Pericardium fibroblast (primary cell): ENCODE results near the gene TPRG1L. TPM values are rescaled to one million over a fixed set of nuclear protein-coding genes. Genes with fewer than 3 reads are reported as not detected.

ENCODE experiments used
- total RNA-seq: library from RNA; depleted of rRNA; stranded (reverse); fragments of >200 nt; gene quantifications from 2 replicates; pipeline ENCODE4 v1.2.3, GENCODE V29; 2015

TPRG1L gene
- total RNA-seq = 20.7 and 32.7 TPM in 2 replicates

GRCh38 chr1:3624200-3625136, at the start of gene TPRG1L:
Gene TPRG1L (plus strand): TSS chr1:3625015. CDS start chr1:3625073, 58 bp downstream.

GRCh38 chr1:3611170-3612019, 13.4 kb upstream of the TPRG1L start, which contains the start of gene MEGF6:
Gene MEGF6 (minus strand): TSS chr1:3611508. CDS start chr1:3611268, 240 bp downstream.

GRCh38 chr1:3649342-3650247, 24.8 kb downstream of the TPRG1L start, which contains the start of gene WRAP73:
Gene WRAP73 (minus strand): TSS chr1:3650103. CDS start chr1:3649999, 104 bp downstream.

GRCh38 chr1:3651930-3652547, 27.2 kb downstream of the TPRG1L start, which contains the start of gene TP73:
Gene TP73 (plus strand): TSS chr1:3652516. CDS start chr1:3682366, 29,850 bp downstream.

Other genes starting within 250 kb of the TPRG1L start
- gene ARHGEF16, start 170.3 kb upstream of the TPRG1L start, total RNA-seq = 0.23 TPM in 1 of 2 replicates, not detected in the other
- 3.0 and 35.6 TPM in 2 replicates for gene MEGF6, start 13.5 kb upstream of the TPRG1L start, total RNA-seq
- gene WRAP73, start 25.1 kb downstream of the TPRG1L start, total RNA-seq = 8.2 and 17.3 TPM in 2 replicates
- not detected in 2 replicates for gene TP73, start 27.5 kb downstream of the TPRG1L start, total RNA-seq
- gene CCDC27, start 127.4 kb downstream of the TPRG1L start, total RNA-seq = not detected in 2 replicates
- 10.3 TPM in 1 of 2 replicates, not detected in the other for gene SMIM1, start 147.7 kb downstream of the TPRG1L start, total RNA-seq
- gene LRRC47, start 171.5 kb downstream of the TPRG1L start, total RNA-seq = 31.7 and 33.8 TPM in 2 replicates
- 26.7 and 32.4 TPM in 2 replicates for gene CEP104, start 232.2 kb downstream of the TPRG1L start, total RNA-seq
- 3.5 and 6.3 TPM in 2 replicates for gene DFFB, start 232.5 kb downstream of the TPRG1L start, total RNA-seq